ENCODE measurements around the gene KHDC4.

- TF ChIP-seq POLR2AphosphoS5 (IDR thresholded peaks at IDR 0.05; ENCODE audit: low read depth, low read length) (no peak), TAF1 (IDR thresholded peaks at IDR 0.05; ENCODE audit: borderline replicate concordance, low read depth, low read length) (no peak), TCF12 (IDR thresholded peaks at IDR 0.05) (no peak), EP300 (IDR thresholded peaks at IDR 0.05; ENCODE audit: borderline replicate concordance in 1 of 2, low read depth in 1 of 2, low read length in 1 of 2) (no peak)
- TF ChIP-seq, protein P1, sequence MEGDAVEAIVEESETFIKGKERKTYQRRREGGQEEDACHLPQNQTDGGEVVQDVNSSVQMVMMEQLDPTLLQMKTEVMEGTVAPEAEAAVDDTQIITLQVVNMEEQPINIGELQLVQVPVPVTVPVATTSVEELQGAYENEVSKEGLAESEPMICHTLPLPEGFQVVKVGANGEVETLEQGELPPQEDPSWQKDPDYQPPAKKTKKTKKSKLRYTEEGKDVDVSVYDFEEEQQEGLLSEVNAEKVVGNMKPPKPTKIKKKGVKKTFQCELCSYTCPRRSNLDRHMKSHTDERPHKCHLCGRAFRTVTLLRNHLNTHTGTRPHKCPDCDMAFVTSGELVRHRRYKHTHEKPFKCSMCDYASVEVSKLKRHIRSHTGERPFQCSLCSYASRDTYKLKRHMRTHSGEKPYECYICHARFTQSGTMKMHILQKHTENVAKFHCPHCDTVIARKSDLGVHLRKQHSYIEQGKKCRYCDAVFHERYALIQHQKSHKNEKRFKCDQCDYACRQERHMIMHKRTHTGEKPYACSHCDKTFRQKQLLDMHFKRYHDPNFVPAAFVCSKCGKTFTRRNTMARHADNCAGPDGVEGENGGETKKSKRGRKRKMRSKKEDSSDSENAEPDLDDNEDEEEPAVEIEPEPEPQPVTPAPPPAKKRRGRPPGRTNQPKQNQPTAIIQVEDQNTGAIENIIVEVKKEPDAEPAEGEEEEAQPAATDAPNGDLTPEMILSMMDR (IDR thresholded peaks at IDR 0.05): no peak
Measured at GRCh38 chr1:155864393-155864792, 69.8 kb downstream of the KHDC4 start.
